ENCODE data around the gene NUDT22. TPM values are rescaled to one million over a fixed set of nuclear protein-coding genes. Genes with fewer than 3 reads are reported as not detected.
A peak's percentile ranks its signal among the peaks of the same experiment; 100 is the strongest.

NUDT22 gene
- total and polyA plus RNA-seq, 11 donors: 63.7 to 93.0 (median 70.3) TPM

GRCh38 chr11:64258946-64259532 lies 33.0 kb downstream of the NUDT22 start:
- Histone ChIP-seq H3K36me3 (peaks cover 0 to 98% (median 81%) of the 10 kb centered on the region in 9 donors), H3K9me3 (no peaks in the 10 kb centered on the region), H3K4me3 (no peak overlapping the region), H3K27ac (no peak overlapping the region), H3K4me1 (peaks cover 0 to 4% (median 0%) of the 10 kb centered on the region in 12 donors), H3K27me3 (no peaks in the 10 kb centered on the region)
- intact Hi-C loops (cut with DNase I): loop anchor here in 2 of 10 donors (5.0 to 10.0 kb wide), 2 partner anchors 38 to 46 kb away; partner anchors contain the start of genes CATSPERZ (in 1 of the 2) and ESRRA (in 1 of the 2)
- ATAC-seq (no peak), DNase-seq (no peak)
- no peak for TF ChIP-seq POLR2A (IDR thresholded peaks at IDR 0.05)
- TF ChIP-seq CTCF (IDR thresholded peaks at IDR 0.05): no peak
- 92 to 96% (median 94%) methylated on average over 16 to 32 of the region's 32 CpGs for WGBS, 4 donors

- Histone ChIP-seq H3K9me3 (no peaks in the 10 kb centered on the region), H3K36me3 (peaks cover 0 to 100% (median 84%) of the 10 kb centered on the region in 9 donors), H3K27ac (no peak overlapping the region), H3K4me3 (no peak overlapping the region), H3K4me1 (no peaks in the 10 kb centered on the region), H3K27me3 (no peaks in the 10 kb centered on the region)
- intact Hi-C loops (cut with DNase I): loop anchor here in 2 of 10 donors (5.0 to 10.0 kb wide), 2 partner anchors 38 to 45 kb away; partner anchors contain the start of genes CATSPERZ (in 1 of the 2) and ESRRA (in 1 of the 2)
- ATAC-seq (no peak), DNase-seq (no peak)
- WGBS, 4 donors: 89 to 95% (median 90%) methylated on average over 4 of the region's 4 CpGs
- TF ChIP-seq CTCF (IDR thresholded peaks at IDR 0.05) (no peak), POLR2A (IDR thresholded peaks at IDR 0.05) (no peak)
These were observed 33.5 kb downstream of the NUDT22 start for GRCh38 chr11:64259533-64260067.

GRCh38 chr11:64260147-64260708 lies 34.2 kb downstream of the NUDT22 start:
- 93 to 98% (median 95%) methylated on average over 6 of the region's 6 CpGs for WGBS, 4 donors
- Histone ChIP-seq H3K36me3 (peaks cover 0 to 99% (median 82%) of the 10 kb centered on the region in 9 donors), H3K27me3 (no peaks in the 10 kb centered on the region), H3K9me3 (no peaks in the 10 kb centered on the region), H3K4me3 (no peak overlapping the region), H3K27ac (no peak overlapping the region), H3K4me1 (no peaks in the 10 kb centered on the region)
- DNase-seq (peak in 1 of 5 donors; percentile 47), ATAC-seq (no peak)
- intact Hi-C loops (cut with DNase I): no loop called here
- TF ChIP-seq POLR2A (IDR thresholded peaks at IDR 0.05) (no peak), CTCF (IDR thresholded peaks at IDR 0.05) (no peak)

- peaks cover 0 to 99% (median 82%) of the 10 kb centered on the region in 9 donors for H3K36me3 ChIP-seq
- DNase-seq (peak in 1 of 5 donors; percentile 31), ATAC-seq (no peak)
- no peaks in the 10 kb centered on the region for H3K9me3 ChIP-seq
- intact Hi-C loops (cut with DNase I): no loop called here
- no peak overlapping the region for H3K27ac ChIP-seq
- 87 to 92% (median 91%) methylated on average over 12 to 18 of the region's 18 CpGs for WGBS, 4 donors
- H3K4me3 ChIP-seq: no peak overlapping the region
- no peak for TF ChIP-seq CTCF (IDR thresholded peaks at IDR 0.05)
- TF ChIP-seq POLR2A (IDR thresholded peaks at IDR 0.05): no peak
- H3K27me3 ChIP-seq: no peaks in the 10 kb centered on the region
- H3K4me1 ChIP-seq: peaks cover 0 to under 1% (median 0%) of the 10 kb centered on the region in 12 donors
These were observed 35.5 kb downstream of the NUDT22 start for GRCh38 chr11:64261556-64262080.

All from heart left ventricle (tissue), 16 donors.